ENCODE measurements around the gene PPIH. TPM values are rescaled to one million over a fixed set of nuclear protein-coding genes. Genes with fewer than 3 reads are reported as not detected.
A peak's percentile ranks its signal among the peaks of the same experiment; 100 is the strongest.
"Not testable (repeated sequence)": the region's sequence is repeated elsewhere in the genome, so short reads cannot be mapped to it uniquely, and the experiment has no call there.

The PPIH gene
- polyA plus RNA-seq (ENCODE audit: insufficient read length), result 34.8 TPM

- peak; percentile 96 for DNase-seq
Measured at GRCh38 chr1:42657981-42658876, at the start of gene PPIH. Gene PPIH (plus strand): TSS chr1:42658423. CDS start chr1:42658447, 24 bp downstream.

GRCh38 chr1:42613803-42614131 lies 44.5 kb upstream of the PPIH start:
- no peak for DNase-seq

DNA sequence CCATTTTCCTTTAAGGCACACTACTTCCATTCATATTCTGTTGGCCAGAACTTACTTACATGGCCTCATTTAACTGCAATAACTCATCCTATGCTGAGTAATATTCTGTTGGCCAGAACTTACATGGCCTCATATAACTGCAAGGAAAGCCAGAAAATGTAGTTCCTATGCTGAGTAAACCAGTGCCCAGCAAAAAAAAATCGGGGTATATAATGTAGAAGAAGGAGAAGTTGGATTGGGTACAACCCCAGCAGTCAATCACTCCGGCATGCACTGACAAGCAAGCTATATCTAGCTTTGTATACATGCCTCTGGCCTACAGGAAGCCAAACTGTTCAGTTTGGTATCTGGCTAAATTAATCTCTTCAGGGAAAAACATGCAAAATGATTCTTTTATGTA lies 39.4 kb upstream of the PPIH start:
- no peak for DNase-seq

- no peak for DNase-seq
Measured at GRCh38 chr1:42620307-42620706, 37.9 kb upstream of the PPIH start.

DNA sequence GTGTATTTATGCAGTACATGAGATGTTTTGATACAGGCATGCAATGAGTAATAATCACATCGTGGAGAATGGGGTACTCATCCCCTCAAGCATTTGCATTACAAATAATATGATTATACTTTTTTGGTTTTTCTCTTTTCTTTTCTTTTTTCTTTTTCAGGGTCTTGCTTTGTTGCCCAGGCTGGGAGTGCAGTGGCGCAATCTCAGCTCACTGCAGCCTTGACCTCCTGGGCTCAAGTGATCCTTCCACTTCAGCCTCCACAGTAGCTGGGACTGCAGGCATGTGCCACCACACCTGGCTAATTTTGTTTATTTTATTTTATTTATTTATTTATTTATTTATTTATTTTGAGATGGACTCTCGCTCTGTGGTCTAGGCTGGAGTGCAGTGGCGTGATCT lies 37.0 kb upstream of the PPIH start:
- DNase-seq, result not testable (repeated sequence)

- not testable (repeated sequence) for DNase-seq
Measured at GRCh38 chr1:42627205-42627604, 31.0 kb upstream of the PPIH start.

DNA sequence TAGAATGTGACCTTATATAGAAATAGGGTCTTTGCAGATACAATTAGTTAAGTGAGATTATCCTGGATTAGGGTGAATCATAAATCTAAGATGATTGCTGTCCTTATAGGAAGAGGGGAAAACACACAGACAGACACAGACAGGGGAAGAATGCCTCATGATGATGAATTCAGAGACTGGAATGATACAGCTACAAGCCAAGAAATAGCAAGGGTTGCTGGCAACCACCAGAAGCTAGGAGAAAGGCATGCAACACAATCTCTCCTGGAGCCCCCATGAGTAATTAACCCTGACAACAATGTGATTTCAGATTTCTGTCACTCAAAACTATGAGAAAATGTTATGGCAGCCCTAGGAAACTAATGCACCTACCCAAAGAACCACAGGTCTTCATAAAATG lies 19.1 kb upstream of the PPIH start:
- DNase-seq, result no peak

GRCh38 chr1:42646056-42646455 lies 12.2 kb upstream of the PPIH start:
- DNase-seq, result no peak

GRCh38 chr1:42657201-42657600 lies 1.0 kb upstream of the PPIH start:
- DNase-seq, result no peak

DNA sequence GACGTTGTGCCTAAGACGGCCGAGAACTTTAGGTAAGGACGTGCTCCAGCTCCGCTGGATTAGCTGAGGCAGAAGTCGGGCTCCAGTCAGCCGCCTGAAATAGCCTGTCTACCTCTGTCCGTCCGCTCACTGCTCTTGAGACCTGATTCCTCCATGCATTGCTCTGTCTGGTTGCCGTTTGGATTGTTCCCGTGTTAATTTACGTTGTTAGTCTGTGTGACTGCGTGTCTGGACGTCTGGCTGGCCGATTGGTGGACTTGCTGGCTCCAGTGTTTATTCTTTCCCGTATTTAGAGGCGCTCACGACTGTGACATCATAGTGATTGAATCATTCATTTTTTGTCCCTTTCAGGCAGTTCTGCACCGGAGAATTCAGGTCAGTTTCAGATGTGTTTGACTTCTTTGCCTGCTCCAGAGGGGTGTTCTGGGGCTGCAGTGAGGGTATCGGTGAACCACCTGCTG lies 684 bp downstream of the PPIH start:
- no peak for DNase-seq

DNA sequence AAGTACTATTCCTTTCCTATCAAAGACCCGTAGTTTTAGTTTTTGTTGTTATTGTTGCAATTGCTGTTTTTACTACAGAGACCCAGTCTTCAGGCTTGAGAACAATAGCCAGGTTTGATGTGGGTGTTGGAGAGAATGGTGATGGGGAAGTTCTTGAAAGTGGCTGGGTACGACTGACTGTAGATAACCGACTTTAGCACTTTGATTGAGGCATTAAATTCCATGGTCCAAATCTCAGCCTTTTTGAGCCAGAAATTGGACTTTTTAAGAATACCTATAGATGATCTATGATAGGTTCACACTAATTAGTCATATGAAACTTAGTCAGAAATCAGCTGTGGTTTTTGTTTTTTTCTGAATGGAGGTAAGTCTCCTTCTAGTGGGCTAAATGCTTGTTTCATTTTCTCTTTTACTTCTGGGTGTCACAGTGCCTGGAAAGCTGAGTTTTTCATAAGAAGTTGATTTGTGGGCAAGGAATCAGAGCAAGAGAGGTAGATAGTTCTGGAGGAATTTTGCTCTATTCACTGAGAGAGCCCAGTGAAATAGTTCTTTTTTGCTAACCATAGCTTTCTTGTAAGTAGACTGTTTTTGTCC lies 2.8 kb downstream of the PPIH start:
- DNase-seq, result no peak

GRCh38 chr1:42669936-42670335 lies 11.7 kb downstream of the PPIH start:
- DNase-seq, result no peak

- DNase-seq, result no peak
Measured at GRCh38 chr1:42670425-42670824, 12.2 kb downstream of the PPIH start.

DNA sequence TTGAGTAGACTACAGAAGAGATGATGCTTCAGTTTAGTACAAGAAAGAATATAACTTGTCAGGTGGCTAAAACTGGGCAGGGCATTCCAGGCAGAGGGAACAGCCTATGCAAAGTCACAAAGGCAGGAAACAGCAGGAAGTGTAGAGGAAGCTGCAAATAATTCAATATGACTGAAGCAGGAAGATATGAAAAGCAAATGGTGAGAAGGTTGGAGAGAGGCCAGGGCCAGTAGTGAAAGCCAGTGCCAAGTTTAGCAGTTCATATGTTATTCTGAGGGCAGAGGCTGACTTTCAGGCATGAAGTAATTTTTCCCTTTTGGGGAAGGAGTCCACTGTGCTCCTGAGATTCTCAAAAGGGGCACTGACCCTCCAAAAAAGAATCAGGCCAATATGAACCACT lies 16.0 kb downstream of the PPIH start:
- no peak for DNase-seq

DNA sequence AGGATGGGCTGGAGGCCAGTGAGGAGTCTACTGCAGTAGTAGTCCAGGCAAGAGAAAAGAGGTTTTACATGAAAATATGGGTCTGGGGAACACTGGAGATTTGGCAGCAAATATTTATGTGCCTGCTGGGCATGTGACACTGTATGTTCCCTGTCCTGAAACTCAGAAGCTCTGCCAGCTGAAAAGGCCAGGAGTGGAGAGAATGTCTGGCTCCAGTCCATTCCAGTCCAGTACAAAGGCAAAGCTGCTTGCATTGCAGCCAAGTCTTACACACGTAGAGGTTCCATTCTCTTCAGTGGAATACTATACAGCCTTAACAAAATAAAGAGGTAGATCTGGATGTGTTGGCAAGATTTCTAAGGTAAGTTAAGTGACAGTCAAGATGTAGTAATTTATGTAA lies 16.5 kb downstream of the PPIH start:
- DNase-seq, result no peak

GRCh38 chr1:42675467-42675866 lies 17.2 kb downstream of the PPIH start:
- DNase-seq, result no peak

DNA sequence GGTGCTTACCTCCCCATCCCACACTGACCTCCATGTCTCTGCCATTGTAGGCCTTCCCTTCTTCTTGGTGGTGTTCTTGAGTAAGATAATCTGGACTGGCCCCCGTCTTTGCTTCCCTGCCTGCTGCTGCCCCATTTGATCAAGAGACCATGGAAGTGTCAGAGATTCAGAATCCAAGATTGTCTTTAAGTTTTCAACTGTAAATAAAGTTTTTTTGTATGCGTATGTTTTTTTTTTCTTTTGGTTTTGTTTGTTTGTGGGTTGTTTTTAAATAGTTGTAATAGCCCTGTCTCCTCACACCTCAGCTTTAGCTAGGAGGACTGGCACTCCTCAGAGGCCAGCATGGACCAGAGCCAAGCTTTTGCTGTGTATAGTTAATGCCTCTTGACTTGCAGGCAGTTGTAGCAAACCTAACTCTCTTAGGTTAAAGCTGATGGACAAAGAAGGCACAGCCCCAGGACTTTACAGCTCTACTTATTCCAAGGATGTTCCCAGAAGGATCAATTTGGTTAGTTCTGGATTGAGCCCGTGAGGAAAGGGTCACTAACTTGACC lies 18.4 kb downstream of the PPIH start:
- no peak for DNase-seq

DNA sequence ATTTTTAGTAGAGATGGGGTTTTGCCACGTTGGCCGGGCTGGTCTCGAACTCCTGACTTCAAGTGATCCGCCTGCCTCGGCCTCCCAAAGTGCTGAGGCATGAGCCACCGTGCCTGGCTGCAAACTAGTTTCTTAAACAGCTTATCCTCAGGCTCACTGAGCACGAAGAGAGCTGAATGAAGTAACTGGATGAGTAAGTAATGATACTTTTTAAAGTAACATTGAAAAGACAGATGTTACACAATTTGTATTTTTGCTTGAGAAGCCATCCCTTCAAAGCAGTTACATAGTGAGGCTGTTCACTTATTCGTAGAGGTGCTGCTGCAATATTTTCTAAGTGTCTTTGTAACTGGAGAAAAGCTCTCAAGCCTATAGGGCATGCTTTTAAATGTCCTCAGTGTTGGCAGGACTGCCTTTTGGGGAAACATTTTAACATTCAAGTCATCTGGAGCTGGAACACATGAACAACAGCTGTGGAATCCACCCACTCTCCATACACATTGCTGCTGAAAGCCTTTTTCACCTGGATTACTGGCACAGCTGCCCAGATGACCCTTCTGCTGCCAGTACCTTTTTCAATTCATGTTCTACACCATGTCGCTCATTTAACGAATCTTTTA lies 21.3 kb downstream of the PPIH start:
- DNase-seq, result no peak

GRCh38 chr1:42680055-42680454 lies 21.8 kb downstream of the PPIH start:
- no peak for DNase-seq

GRCh38 chr1:42680921-42681683 lies 22.9 kb downstream of the PPIH start:
- no peak for DNase-seq

- peak; percentile 98 for DNase-seq
Measured at GRCh38 chr1:42681741-42682483, 23.7 kb downstream of the PPIH start, which contains the start of gene YBX1. Gene YBX1 (plus strand): TSS chr1:42682418. CDS start chr1:42682566, 148 bp downstream.

DNA sequence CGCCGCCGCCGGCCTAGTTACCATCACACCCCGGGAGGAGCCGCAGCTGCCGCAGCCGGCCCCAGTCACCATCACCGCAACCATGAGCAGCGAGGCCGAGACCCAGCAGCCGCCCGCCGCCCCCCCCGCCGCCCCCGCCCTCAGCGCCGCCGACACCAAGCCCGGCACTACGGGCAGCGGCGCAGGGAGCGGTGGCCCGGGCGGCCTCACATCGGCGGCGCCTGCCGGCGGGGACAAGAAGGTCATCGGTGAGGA lies 24.2 kb downstream of the PPIH start:
- DNase-seq, result not testable (repeated sequence)
